ENCODE results near the gene STMND1. TPM values are rescaled to one million over a fixed set of nuclear protein-coding genes. Genes with fewer than 3 reads are reported as not detected.

STMND1 gene
- total RNA-seq, 1 experiment from 2014 or later, result not detected

- TF ChIP-seq CREB1 (CRISPR knock-in tag; IDR thresholded peaks at IDR 0.05), result no peak
- TF ChIP-seq JUN (CRISPR knock-in tag; IDR thresholded peaks at IDR 0.05), result no peak
- TF ChIP-seq TCF7 (CRISPR knock-in tag; IDR thresholded peaks at IDR 0.05; ENCODE audit: low read depth), result no peak
- TF ChIP-seq MXD4 (CRISPR knock-in tag; IDR thresholded peaks at IDR 0.05; ENCODE audit: borderline replicate concordance), result no peak
- no peak for TF ChIP-seq ZNF281 (CRISPR knock-in tag; IDR thresholded peaks at IDR 0.05)
- no peak for TF ChIP-seq SOX15 (CRISPR knock-in tag; IDR thresholded peaks at IDR 0.05)
- no peak for TF ChIP-seq ZNF532 (CRISPR knock-in tag; IDR thresholded peaks at IDR 0.05; ENCODE audit: borderline replicate concordance)
- no peak for TF ChIP-seq SMAD3 (CRISPR knock-in tag; IDR thresholded peaks at IDR 0.05; ENCODE audit: borderline replicate concordance)
- TF ChIP-seq ZNF671 (CRISPR knock-in tag; IDR thresholded peaks at IDR 0.05), result no peak
- no peak for TF ChIP-seq FOXP4 (CRISPR knock-in tag; IDR thresholded peaks at IDR 0.05)
- no peak for TF ChIP-seq TP53 (CRISPR knock-in tag; IDR thresholded peaks at IDR 0.05)
- no peak for TF ChIP-seq GRHL2 (CRISPR knock-in tag; IDR thresholded peaks at IDR 0.05; ENCODE audit: insufficient replicate concordance, severe bottlenecking)
- no peak for TF ChIP-seq RELA (CRISPR knock-in tag; IDR thresholded peaks at IDR 0.05; ENCODE audit: borderline replicate concordance)
- no peak for TF ChIP-seq AFF4 (CRISPR knock-in tag; IDR thresholded peaks at IDR 0.05; ENCODE audit: borderline replicate concordance)
- TF ChIP-seq ZNF263 (CRISPR knock-in tag; IDR thresholded peaks at IDR 0.05; ENCODE audit: low read depth), result no peak
- no peak for TF ChIP-seq SMAD4 (CRISPR knock-in tag; IDR thresholded peaks at IDR 0.05)
- TF ChIP-seq NR3C1 (CRISPR knock-in tag; conservative IDR thresholded peaks at IDR 0.05; ENCODE audit: low read depth), result no peak
- TF ChIP-seq JAZF1 (CRISPR knock-in tag; IDR thresholded peaks at IDR 0.05), result no peak
- no peak for TF ChIP-seq ZNF121 (CRISPR knock-in tag; IDR thresholded peaks at IDR 0.05)
- Mint-ChIP-seq H3K27ac (no peak overlapping the region), H3K36me3 (no peaks in the 10 kb centered on the region), H3K4me3 (no peak overlapping the region), H3K9me3 (no peaks in the 10 kb centered on the region), H3K4me1 (no peaks in the 10 kb centered on the region), H3K27me3 (ENCODE audit: low read depth) (no peaks in the 10 kb centered on the region)
- ChIA-PET POLR2A (no interaction called here), CTCF (interaction anchor here (1.0 kb wide), 1 partner anchor 425 kb away, joined by 3 read pairs; no protein-coding TSS in a partner anchor)
- ATAC-seq, result no peak
- DNase-seq (ENCODE audit: low spot score), result no peak
These were observed 59.2 kb downstream of the STMND1 start for GRCh38 chr6:17161076-17161475.
